Lower leg skin (tissue), 4 donors: ENCODE results near the gene KBTBD3. TPM values are rescaled to one million over a fixed set of nuclear protein-coding genes. Genes with fewer than 3 reads are reported as not detected.

Source experiments
- DNase-seq, 2 donors: peaks; one replicate each; pipeline ENCODE4 v3.0.0-alpha.2; 2019; ENCODE audit warnings: low spot score in 2 of 2
- H3K4me3 ChIP-seq: fragments of 200-600 bp; sonication (generic); 2 replicates; pipeline ENCODE4 v1.5.1; 2017; ENCODE audit warnings: mild to moderate bottlenecking, low read depth; ENCODE audit not compliant: poor library complexity, severe bottlenecking
- POLR2A ChIP-seq, 2 donors: fragments of 450-650 bp; IDR thresholded peaks; one replicate each; pipeline ENCODE4 v1.6.1; 2016 to 2017; ENCODE audit warnings: antibody characterized with exemption in 2 of 2, mild to moderate bottlenecking in 1 of 2, moderate library complexity in 1 of 2
- WGBS, 2 donors: methylation state at CpG; one replicate each; pipeline ENCODE4 v1.1.5; 2018; 5-methylcytosine and 5-hydroxymethylcytosine counted together
- intact Hi-C: fragments of 100-400 bp; cut with DNase I; formaldehyde crosslinking; loops from one replicate; pipeline ENCODE4 v1.15.0; 2023; ENCODE audit warnings: low total_unique reads
- total RNA-seq, 4 donors: library from RNA; depleted of rRNA; stranded (reverse); fragments of >200 nt; gene quantifications; one replicate each; pipeline ENCODE4 v1.1.0, GENCODE V29; 2016
- TF ChIP-seq, protein P1 (sequence below), 3 donors: fragments of 450-650 bp; IDR thresholded peaks; one replicate each; pipeline ENCODE4 v1.5.1; 2016; ENCODE audit warnings: antibody characterized with exemption in 3 of 3, mild to moderate bottlenecking in 3 of 3, moderate library complexity in 2 of 3

Gene KBTBD3
- total RNA-seq, 4 donors from 2014 or later = 4.2 to 9.1 (median 7.0) TPM

DNA sequence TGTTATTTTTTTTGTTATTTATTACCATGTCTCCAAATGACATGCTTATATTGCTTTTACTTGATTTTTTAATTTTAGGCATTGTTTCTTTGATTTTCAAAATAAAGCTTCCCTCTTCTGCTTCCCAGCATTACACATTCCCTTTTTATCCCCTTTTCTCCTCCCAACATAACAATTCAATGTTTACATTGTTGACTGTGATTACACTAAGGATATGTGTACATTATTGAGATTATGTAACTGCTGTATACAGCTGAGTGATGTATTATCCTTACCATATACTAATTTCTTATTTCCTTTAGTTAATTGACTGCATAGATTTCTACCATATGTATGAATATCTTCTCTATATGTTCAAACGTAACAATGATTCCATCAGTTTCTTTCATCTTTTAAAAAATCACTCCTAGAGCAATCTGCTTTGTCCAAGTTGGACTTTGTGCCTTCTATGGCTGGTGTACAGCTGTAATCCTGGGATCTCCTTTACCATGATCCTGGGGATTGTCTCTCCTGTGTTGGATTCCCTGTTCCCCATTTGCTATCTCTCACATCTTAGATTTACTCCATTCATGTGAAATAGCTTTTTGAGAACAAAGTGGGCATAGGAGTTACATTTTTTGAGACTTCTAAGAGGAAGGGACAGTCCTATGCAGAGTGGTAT, 21.9 kb upstream of the KBTBD3 start:
- 74 to 77% methylated on average over 1 of the region's 1 CpG for WGBS, 2 donors
- intact Hi-C loops = no loop called here
- TF ChIP-seq POLR2A (IDR thresholded peaks at IDR 0.05) = no peak
- TF ChIP-seq, protein P1, sequence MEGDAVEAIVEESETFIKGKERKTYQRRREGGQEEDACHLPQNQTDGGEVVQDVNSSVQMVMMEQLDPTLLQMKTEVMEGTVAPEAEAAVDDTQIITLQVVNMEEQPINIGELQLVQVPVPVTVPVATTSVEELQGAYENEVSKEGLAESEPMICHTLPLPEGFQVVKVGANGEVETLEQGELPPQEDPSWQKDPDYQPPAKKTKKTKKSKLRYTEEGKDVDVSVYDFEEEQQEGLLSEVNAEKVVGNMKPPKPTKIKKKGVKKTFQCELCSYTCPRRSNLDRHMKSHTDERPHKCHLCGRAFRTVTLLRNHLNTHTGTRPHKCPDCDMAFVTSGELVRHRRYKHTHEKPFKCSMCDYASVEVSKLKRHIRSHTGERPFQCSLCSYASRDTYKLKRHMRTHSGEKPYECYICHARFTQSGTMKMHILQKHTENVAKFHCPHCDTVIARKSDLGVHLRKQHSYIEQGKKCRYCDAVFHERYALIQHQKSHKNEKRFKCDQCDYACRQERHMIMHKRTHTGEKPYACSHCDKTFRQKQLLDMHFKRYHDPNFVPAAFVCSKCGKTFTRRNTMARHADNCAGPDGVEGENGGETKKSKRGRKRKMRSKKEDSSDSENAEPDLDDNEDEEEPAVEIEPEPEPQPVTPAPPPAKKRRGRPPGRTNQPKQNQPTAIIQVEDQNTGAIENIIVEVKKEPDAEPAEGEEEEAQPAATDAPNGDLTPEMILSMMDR (IDR thresholded peaks at IDR 0.05) = no peak
- H3K4me3 ChIP-seq = no peak overlapping the region
- no peak for DNase-seq

DNA sequence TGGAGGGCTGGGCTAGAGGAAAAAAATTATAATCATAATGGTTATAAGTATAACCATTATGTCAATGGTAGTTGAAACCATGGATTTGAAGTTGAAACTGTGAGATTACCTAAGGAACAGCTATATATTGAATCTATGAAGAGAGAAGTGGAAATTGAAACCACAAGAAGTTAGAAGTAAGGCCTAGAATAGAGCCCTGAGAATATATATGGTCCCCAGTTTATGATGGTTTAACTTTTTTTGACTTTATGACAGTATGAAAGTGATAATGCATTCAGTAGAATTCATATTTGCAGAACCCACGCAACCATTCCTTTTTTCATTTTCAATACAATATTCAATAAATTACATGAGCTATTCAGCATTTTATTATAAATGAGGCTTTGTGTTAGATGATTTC, 15.3 kb upstream of the KBTBD3 start:
- no peak overlapping the region for H3K4me3 ChIP-seq
- no peak for TF ChIP-seq POLR2A (IDR thresholded peaks at IDR 0.05)
- TF ChIP-seq, protein P1 (IDR thresholded peaks at IDR 0.05) = no peak
- intact Hi-C loops = no loop called here
- WGBS, 2 donors = 97 to 100% methylated on average over 1 of the region's 1 CpG
- DNase-seq = no peak

DNA sequence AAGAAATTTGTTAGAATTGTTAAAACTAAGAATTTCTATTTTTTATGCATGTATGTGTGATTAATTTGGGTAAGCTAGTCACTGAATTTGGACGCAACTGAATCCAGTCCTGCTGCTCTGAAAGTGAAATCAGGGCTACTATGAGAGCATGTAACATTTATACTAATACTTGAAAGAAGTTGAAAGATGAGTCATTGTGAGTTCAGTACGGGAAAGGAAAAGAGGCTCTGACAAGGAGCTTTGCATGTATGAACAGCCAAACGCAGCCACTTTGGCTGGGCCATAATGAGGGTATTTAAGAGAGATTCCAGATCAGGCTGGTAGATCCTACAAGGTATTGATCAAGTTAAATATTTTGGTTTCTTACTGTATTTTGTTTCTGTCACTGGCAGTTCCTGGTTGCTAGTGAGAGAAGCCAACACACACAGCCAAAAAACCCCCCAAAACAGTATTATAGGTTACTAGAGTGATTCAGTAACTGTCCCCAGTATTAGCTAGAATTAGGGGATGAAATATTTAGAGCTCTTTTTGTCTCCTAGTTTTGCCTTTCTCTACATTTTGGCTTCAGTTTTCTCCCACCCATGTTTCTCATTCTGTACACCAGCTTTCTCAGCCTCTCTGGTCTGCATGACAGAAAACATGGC, 14.5 kb upstream of the KBTBD3 start:
- TF ChIP-seq, protein P1 (IDR thresholded peaks at IDR 0.05) = no peak
- TF ChIP-seq POLR2A (IDR thresholded peaks at IDR 0.05) = no peak
- intact Hi-C loops = no loop called here
- no peak for DNase-seq
- WGBS, 2 donors = 41 to 65% methylated on average over 3 of the region's 3 CpGs
- H3K4me3 ChIP-seq = no peak overlapping the region

DNA sequence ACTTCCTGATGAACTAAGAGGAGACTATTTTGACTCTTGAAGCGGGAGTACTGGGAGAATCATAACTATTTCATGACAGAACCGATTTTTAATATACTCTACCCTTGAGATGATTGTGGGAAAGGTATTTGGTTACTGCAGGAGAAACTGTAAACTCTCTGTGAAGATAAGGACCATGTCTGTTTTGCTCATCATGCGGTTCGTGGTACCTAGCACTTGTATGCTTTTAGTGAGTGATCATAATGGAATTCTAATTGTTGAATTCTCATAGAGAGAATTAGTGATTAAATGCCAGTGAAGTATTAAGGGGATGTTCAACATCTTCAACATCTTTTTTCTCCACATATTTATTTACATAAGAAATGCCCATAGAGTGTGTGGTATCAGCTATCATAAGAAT, 11.7 kb upstream of the KBTBD3 start:
- H3K4me3 ChIP-seq = no peak overlapping the region
- 87 to 90% methylated on average over 4 of the region's 4 CpGs for WGBS, 2 donors
- intact Hi-C loops = no loop called here
- TF ChIP-seq POLR2A (IDR thresholded peaks at IDR 0.05) = no peak
- TF ChIP-seq, protein P1 (IDR thresholded peaks at IDR 0.05) = no peak
- DNase-seq = no peak

DNA sequence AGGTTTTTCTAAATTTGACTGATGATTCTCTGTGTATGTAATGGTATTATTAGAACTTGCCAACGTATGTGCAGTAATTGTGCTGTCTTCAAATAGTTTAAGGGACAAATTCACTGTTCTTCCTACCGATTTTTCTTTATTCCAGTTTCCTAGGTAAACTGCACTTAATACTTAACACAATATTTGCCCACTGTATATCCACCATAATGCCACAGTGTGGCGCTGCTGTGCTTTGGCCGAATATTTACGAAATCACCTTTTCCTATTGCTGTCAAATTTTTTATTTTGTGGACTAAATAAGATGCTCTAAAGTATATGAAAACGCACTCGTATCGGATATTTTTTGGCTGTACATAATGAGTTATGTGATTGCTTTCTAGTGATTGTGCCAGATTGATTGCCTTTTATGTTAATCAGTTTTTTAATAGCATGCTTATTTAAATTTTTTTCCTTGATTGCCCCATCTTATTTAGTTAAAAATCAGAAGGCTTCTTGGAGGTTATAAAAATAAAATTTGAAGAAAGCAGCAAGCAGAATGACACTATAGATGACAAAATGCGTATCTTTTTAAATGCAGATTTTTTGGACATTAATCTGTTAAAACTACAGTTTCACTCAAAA, 10.8 kb upstream of the KBTBD3 start:
- WGBS, 2 donors = 32 to 36% methylated on average over 9 of the region's 9 CpGs
- no peak overlapping the region for H3K4me3 ChIP-seq
- TF ChIP-seq, protein P1 (IDR thresholded peaks at IDR 0.05) = peak in 1 of 3 donors; percentile 78
- no peak for TF ChIP-seq POLR2A (IDR thresholded peaks at IDR 0.05)
- intact Hi-C loops = no loop called here
- DNase-seq = peak in 1 of 2 donors; percentile 16
